ENCODE data around the gene GSDME. TPM values are rescaled to one million over a fixed set of nuclear protein-coding genes. Genes with fewer than 3 reads are reported as not detected.
A peak's percentile ranks its signal among the peaks of the same experiment; 100 is the strongest.

GSDME gene
- total RNA-seq, 1 donor: 43.3 TPM

DNA sequence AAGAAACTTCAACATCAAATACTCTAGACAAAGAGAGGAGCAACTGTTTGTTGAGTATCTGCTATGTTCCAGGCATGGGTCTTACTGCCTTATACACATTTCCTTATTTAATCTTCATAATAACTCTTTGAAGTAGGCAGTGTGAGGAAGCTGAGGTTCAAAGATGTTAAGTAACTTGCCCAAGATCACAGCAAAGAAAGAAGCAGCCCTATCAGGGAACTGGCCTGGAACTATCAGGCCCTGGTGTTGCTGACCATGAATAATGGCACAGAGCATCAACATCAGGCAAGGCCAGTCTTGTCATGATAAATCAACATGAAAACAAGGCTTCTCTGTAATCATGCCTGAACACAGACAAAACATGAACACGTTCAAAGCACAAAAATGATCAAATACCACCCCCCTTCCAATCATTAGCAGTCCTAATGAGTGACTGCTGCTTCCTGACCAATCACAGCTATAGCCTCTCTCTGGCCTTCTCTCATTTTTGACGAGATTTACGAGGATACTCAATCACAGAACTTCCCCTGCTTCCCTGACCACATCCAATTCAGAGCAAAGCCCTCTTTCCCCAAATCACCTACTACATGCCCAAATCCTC is 2.3 kb downstream of the GSDME start:
- DNase-seq (ENCODE audit: low read depth): no peak
- TF ChIP-seq, protein P1, sequence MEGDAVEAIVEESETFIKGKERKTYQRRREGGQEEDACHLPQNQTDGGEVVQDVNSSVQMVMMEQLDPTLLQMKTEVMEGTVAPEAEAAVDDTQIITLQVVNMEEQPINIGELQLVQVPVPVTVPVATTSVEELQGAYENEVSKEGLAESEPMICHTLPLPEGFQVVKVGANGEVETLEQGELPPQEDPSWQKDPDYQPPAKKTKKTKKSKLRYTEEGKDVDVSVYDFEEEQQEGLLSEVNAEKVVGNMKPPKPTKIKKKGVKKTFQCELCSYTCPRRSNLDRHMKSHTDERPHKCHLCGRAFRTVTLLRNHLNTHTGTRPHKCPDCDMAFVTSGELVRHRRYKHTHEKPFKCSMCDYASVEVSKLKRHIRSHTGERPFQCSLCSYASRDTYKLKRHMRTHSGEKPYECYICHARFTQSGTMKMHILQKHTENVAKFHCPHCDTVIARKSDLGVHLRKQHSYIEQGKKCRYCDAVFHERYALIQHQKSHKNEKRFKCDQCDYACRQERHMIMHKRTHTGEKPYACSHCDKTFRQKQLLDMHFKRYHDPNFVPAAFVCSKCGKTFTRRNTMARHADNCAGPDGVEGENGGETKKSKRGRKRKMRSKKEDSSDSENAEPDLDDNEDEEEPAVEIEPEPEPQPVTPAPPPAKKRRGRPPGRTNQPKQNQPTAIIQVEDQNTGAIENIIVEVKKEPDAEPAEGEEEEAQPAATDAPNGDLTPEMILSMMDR (IDR thresholded peaks at IDR 0.05; ENCODE audit: insufficient read depth, low read length): no peak
- H3K4me3 ChIP-seq (ENCODE audit: low read depth, low read length): no peak overlapping the region

DNA sequence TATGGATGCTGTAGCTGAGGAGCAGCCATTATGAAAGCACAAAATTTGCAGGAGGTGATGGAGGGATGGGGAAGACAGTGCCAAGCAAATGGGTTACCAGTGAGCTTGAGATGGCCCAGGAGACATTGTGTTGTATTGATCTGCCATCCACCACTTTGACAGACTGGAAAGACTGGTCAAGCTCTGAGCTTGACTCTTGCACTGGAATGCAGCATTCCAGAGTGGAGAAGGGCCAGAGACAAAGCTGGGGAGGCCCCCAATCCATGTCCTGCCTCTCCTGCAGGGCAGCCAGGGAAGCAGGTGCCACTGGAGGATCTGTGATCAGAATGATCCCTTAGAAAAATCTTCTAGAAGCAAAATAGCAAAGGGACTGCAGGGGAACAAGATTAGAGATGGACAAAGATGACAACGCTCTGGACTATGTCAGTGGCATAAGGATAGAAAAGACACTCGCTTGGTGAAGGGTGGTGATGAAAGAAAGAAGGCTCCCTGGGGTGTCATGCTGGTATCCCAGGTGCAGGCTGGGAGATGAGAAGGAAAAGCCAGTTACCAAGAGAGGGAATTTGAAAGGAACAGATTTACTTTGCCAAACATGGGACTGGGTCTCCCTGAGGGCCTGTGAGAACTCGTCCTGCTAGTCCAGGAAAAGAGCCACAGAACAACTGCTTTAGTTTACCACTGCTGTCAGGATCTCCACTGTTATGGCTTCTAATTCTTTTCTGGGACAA is 5.0 kb downstream of the GSDME start:
- no peak for DNase-seq (ENCODE audit: low read depth)
- H3K4me3 ChIP-seq (ENCODE audit: low read depth, low read length): no peak overlapping the region
- TF ChIP-seq, protein P1 (IDR thresholded peaks at IDR 0.05; ENCODE audit: insufficient read depth, low read length): no peak

DNA sequence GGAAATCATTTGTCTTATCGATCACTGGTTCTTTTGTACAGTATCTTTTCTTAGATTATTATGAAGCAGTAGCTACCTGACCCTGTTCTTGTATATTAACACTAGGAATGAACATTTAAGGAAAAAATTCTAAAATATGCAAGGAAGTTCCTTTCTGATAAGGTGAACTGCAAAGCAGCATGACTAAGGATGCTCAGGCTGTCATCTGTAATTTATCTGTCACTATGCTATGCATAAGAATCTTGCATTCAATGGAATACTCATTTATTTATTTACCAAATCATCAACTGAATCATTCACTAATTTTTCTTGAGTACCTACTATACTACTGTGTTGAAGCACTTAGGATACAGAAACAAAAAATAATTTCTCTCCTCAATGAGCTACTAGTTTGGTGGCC is 5.8 kb downstream of the GSDME start:
- DNase-seq (ENCODE audit: low read depth): peak; percentile 36
- no peak overlapping the region for H3K4me3 ChIP-seq (ENCODE audit: low read depth, low read length)
- TF ChIP-seq, protein P1 (IDR thresholded peaks at IDR 0.05; ENCODE audit: insufficient read depth, low read length): no peak

DNA sequence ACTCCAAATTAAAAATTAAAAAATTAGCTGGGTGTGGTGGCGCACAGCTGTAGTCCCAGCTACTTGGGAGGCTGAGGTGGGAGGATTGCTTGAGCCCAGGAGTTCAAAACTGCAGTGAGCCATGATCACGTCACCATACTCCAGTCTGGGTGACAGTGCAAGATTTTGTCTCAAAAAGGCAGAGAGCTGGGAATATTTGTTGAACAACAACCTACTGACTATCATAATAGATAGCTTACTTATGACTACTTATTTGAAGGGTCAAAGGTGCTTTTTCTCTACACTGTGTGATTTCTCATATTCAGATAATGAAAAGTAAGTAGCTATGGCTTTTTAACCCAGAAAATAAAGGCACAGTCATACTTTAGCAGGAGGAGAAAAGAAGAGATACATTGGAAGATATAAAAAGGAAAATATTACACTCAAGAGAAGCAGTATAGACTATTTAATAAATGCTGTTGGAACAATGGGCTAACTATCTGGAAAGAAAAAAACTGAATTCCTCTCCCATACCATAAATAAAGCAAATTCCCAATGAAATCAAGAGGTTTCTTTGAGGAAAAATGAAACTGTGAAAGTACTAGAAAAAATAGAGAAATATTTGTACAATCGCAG is 6.7 kb downstream of the GSDME start:
- no peak overlapping the region for H3K4me3 ChIP-seq (ENCODE audit: low read depth, low read length)
- DNase-seq (ENCODE audit: low read depth): no peak
- TF ChIP-seq, protein P1 (IDR thresholded peaks at IDR 0.05; ENCODE audit: insufficient read depth, low read length): no peak

DNA sequence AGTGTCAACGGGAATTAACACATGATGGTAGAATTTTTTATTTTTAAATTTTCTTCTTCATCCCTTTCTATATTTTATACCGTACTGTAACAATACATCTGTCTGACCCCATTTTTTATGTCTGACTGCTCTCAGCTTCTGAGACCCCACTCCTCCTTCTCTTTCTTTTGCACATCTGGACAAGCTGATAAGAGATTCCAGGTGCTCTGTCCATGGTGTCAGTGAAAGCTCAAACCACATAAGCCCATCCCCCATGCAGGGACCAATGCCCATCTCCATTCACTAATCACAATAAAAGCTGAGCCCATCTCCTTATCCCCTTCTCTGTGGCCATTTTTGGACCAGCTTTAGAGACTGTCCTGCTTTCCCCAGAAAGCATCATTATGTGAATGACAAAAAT is 8.7 kb downstream of the GSDME start:
- no peak for DNase-seq (ENCODE audit: low read depth)
- TF ChIP-seq, protein P1 (IDR thresholded peaks at IDR 0.05; ENCODE audit: insufficient read depth, low read length): no peak
- H3K4me3 ChIP-seq (ENCODE audit: low read depth, low read length): no peak overlapping the region

DNA sequence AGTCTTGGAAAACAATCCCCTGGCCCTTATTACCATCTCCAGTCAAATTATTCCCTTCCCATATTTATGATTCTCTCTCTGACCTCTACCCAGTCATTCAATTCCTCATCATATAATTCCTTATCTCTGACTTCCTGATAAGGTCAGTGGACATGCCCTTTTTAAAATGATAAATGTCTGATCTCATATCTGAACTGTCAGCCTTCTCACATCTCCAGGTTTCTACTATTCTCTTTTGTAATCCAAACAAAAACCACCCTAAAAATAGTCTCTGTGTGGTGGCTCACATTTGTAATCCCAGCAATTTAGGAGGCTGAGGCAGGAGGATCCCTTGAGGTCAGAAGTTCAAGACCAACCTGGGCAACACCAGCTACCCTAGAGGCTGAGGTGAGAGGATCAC is 11.9 kb downstream of the GSDME start:
- H3K4me3 ChIP-seq (ENCODE audit: low read depth, low read length): no peak overlapping the region
- no peak for DNase-seq (ENCODE audit: low read depth)
- TF ChIP-seq, protein P1 (IDR thresholded peaks at IDR 0.05; ENCODE audit: insufficient read depth, low read length): no peak
